Measurements from ENCODE around the gene GRIK4.

GRIK4 gene

GRCh38 chr11:120561286-120561685 is 49.7 kb downstream of the GRIK4 start:
- Histone ChIP-seq H3K4me1 (ENCODE audit: insufficient read depth, low read length) (peaks cover 34% of the 10 kb centered on the region), H3K9me3 (ENCODE audit: control insufficient read depth, insufficient read depth, low read length) (no peaks in the 10 kb centered on the region), H3K9ac (ENCODE audit: low read depth, low read length) (no peak overlapping the region), H3K36me3 (ENCODE audit: insufficient read depth, low read length) (no peaks in the 10 kb centered on the region)

- Histone ChIP-seq H3K9me3 (ENCODE audit: control insufficient read depth, insufficient read depth, low read length) (no peaks in the 10 kb centered on the region), H3K4me1 (ENCODE audit: insufficient read depth, low read length) (peaks cover 26% of the 10 kb centered on the region), H3K36me3 (ENCODE audit: insufficient read depth, low read length) (no peaks in the 10 kb centered on the region), H3K9ac (ENCODE audit: low read depth, low read length) (no peak overlapping the region)
Observed at GRCh38 chr11:120562806-120563425, 51.4 kb downstream of the GRIK4 start.

DNA sequence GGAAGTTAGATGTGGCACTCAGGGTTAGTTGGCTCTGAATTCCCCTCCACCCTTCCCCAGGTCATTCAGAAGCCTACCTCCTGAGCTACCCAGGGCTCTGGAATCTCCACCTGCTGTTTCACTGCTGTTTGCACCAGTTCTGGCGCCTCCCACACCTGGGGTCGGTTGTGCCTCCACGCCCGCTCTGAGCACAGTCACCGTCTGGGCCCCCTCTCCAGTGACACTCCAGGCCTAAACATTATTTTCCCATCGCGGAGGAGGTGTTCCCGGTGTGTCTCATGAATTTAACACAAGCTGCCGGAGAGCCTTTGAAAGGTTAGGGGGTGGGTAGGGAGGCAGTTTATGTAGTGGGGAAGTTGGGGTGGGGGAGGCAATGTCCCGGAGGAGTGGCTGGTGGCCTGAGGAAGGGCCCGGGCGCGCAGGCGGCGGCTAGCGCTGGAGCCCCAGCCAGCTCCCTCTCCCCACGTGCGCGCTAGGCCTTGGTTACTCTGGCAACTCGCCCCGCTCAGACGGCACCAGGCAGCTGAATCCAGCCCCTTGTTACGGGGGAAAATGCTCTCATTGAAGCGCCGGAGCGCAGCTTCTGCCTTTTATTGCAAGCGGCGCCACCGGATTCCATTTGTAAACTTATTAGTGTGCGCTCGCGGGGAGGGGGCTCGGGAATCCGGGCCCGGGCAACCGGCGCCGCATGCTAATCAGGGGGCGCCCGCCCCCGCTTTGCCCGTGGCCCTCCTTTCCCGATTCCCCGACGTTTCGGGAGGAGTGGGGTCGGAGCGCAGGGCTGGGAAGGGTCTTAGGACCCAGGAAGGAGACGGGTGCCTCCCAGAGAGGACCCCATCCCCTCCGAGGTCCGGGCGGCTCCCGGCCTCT is 52.4 kb downstream of the GRIK4 start:
- H3K9ac ChIP-seq (ENCODE audit: low read depth, low read length): peak overlapping the region; percentile 62

GRCh38 chr11:120564573-120565311 is 53.2 kb downstream of the GRIK4 start:
- H3K9ac ChIP-seq (ENCODE audit: low read depth, low read length): peak overlapping the region; percentile 62
- no peaks in the 10 kb centered on the region for H3K9me3 ChIP-seq (ENCODE audit: control insufficient read depth, insufficient read depth, low read length)
- peaks cover 29% of the 10 kb centered on the region for H3K4me1 ChIP-seq (ENCODE audit: insufficient read depth, low read length)
- H3K36me3 ChIP-seq (ENCODE audit: insufficient read depth, low read length): no peaks in the 10 kb centered on the region

More for the DNA sequence above, 52.4 kb downstream of the GRIK4 start:
- peaks cover 26% of the 10 kb centered on the region for H3K4me1 ChIP-seq (ENCODE audit: insufficient read depth, low read length)
- H3K36me3 ChIP-seq (ENCODE audit: insufficient read depth, low read length): no peaks in the 10 kb centered on the region
- H3K9me3 ChIP-seq (ENCODE audit: control insufficient read depth, insufficient read depth, low read length): no peaks in the 10 kb centered on the region

- peaks cover 30% of the 10 kb centered on the region for H3K4me1 ChIP-seq (ENCODE audit: insufficient read depth, low read length)
- no peaks in the 10 kb centered on the region for H3K9me3 ChIP-seq (ENCODE audit: control insufficient read depth, insufficient read depth, low read length)
- no peaks in the 10 kb centered on the region for H3K36me3 ChIP-seq (ENCODE audit: insufficient read depth, low read length)
- peak overlapping the region; percentile 62 for H3K9ac ChIP-seq (ENCODE audit: low read depth, low read length)
Observed at GRCh38 chr11:120565466-120566155, 54.1 kb downstream of the GRIK4 start.

- no peaks in the 10 kb centered on the region for H3K36me3 ChIP-seq (ENCODE audit: insufficient read depth, low read length)
- no peaks in the 10 kb centered on the region for H3K9me3 ChIP-seq (ENCODE audit: control insufficient read depth, insufficient read depth, low read length)
- peaks cover 30% of the 10 kb centered on the region for H3K4me1 ChIP-seq (ENCODE audit: insufficient read depth, low read length)
- H3K9ac ChIP-seq (ENCODE audit: low read depth, low read length): no peak overlapping the region
Observed at GRCh38 chr11:120566176-120566575, 54.6 kb downstream of the GRIK4 start.

GRCh38 chr11:120568572-120569307 is 57.2 kb downstream of the GRIK4 start:
- no peaks in the 10 kb centered on the region for H3K9me3 ChIP-seq (ENCODE audit: control insufficient read depth, insufficient read depth, low read length)
- H3K36me3 ChIP-seq (ENCODE audit: insufficient read depth, low read length): no peaks in the 10 kb centered on the region
- no peak overlapping the region for H3K9ac ChIP-seq (ENCODE audit: low read depth, low read length)
- peaks cover 18% of the 10 kb centered on the region for H3K4me1 ChIP-seq (ENCODE audit: insufficient read depth, low read length)

- no peaks in the 10 kb centered on the region for H3K36me3 ChIP-seq (ENCODE audit: insufficient read depth, low read length)
- H3K4me1 ChIP-seq (ENCODE audit: insufficient read depth, low read length): peaks cover 22% of the 10 kb centered on the region
- H3K9me3 ChIP-seq (ENCODE audit: control insufficient read depth, insufficient read depth, low read length): no peaks in the 10 kb centered on the region
- no peak overlapping the region for H3K9ac ChIP-seq (ENCODE audit: low read depth, low read length)
Observed at GRCh38 chr11:120569861-120570260, 58.3 kb downstream of the GRIK4 start.

GRCh38 chr11:120571476-120571875 is 59.9 kb downstream of the GRIK4 start:
- Histone ChIP-seq H3K9ac (ENCODE audit: low read depth, low read length) (no peak overlapping the region), H3K36me3 (ENCODE audit: insufficient read depth, low read length) (no peaks in the 10 kb centered on the region), H3K9me3 (ENCODE audit: control insufficient read depth, insufficient read depth, low read length) (no peaks in the 10 kb centered on the region), H3K4me1 (ENCODE audit: insufficient read depth, low read length) (peaks cover 14% of the 10 kb centered on the region; the same call in 1 of the 2 replicates)

DNA sequence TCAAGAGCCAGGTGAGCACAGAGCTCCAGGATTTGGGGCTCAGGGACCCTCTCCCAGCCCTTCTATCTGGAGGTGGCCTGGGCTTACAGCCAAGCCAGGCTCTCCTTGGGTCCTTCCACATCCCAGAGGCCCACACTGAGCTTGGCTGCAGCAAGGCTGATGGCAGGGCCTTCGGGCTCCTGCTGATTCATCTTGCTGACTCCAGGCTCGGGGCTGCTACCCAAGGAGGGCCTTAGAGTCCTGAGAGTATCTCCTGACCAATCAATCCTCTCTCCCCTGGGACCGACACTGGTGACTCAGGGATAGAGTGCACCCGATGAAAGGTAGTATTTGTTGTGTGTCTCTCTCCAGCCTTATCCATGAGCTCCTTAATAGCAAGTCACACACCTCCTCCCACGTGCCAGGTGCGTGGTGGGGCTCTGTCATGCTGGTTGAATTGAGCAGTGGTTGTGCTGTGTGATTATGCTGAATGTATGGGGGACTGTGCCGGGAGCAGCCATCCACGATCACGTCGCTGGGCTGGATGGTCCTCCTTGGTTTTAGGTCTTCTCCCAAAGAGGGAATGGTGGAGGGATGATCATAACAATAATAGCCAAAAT is 62.3 kb downstream of the GRIK4 start:
- H3K9ac ChIP-seq (ENCODE audit: low read depth, low read length): no peak overlapping the region

DNA sequence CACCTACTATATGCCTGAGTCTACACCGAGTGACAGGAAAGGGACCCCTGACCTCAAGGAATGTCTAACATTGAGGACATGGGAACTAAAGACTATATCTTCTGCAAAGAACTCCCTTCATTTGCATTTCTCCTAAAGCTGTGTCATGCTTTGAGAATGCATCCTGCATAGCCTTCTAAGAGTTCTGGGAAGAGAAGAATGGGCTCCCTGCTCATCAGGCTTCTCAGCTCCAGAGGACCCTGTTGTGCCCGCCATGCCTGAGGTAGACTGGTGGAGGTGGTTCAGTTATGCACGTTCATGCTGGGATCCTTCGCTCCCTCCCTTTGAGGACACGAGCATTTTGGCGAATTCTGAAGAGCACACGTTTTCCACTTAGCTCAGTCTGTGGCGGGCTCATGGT is 63.3 kb downstream of the GRIK4 start:
- peaks cover 10% of the 10 kb centered on the region; the same call in 1 of the 2 replicates for H3K4me1 ChIP-seq (ENCODE audit: insufficient read depth, low read length)
- H3K9ac ChIP-seq (ENCODE audit: low read depth, low read length): no peak overlapping the region
- no peaks in the 10 kb centered on the region for H3K9me3 ChIP-seq (ENCODE audit: control insufficient read depth, insufficient read depth, low read length)
- H3K36me3 ChIP-seq (ENCODE audit: insufficient read depth, low read length): no peaks in the 10 kb centered on the region

More for the DNA sequence above, 62.3 kb downstream of the GRIK4 start:
- Histone ChIP-seq H3K4me1 (ENCODE audit: insufficient read depth, low read length) (peaks cover 14% of the 10 kb centered on the region; the same call in 1 of the 2 replicates), H3K36me3 (ENCODE audit: insufficient read depth, low read length) (no peaks in the 10 kb centered on the region), H3K9me3 (ENCODE audit: control insufficient read depth, insufficient read depth, low read length) (no peaks in the 10 kb centered on the region)

DNA sequence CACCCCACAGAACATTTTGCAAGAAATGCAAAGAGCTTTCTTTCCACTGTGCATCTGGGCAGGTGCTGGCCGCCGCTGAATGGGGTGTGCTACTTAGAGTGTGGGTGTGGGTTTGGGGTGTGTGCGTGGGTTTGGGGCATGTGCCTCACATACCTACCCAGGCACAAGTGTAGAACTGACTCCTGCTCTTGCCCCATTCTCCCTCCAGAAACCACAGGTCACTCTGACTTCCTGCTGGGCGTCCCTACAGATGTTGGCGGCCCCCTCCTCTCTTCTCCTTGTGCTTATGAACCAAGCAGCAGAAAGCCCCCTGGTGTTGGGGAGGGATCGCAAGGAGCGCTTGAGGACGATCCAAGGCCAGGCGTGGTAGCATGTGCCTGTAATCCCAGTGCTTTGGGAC is 63.9 kb downstream of the GRIK4 start:
- Histone ChIP-seq H3K9me3 (ENCODE audit: control insufficient read depth, insufficient read depth, low read length) (no peaks in the 10 kb centered on the region), H3K36me3 (ENCODE audit: insufficient read depth, low read length) (no peaks in the 10 kb centered on the region), H3K4me1 (ENCODE audit: insufficient read depth, low read length) (peaks cover 10% of the 10 kb centered on the region; the same call in 1 of the 2 replicates), H3K9ac (ENCODE audit: low read depth, low read length) (no peak overlapping the region)

GRCh38 chr11:120576606-120577005 is 65.1 kb downstream of the GRIK4 start:
- H3K4me1 ChIP-seq (ENCODE audit: insufficient read depth, low read length): peaks cover 10% of the 10 kb centered on the region; the same call in 1 of the 2 replicates
- H3K9me3 ChIP-seq (ENCODE audit: control insufficient read depth, insufficient read depth, low read length): no peaks in the 10 kb centered on the region
- no peaks in the 10 kb centered on the region for H3K36me3 ChIP-seq (ENCODE audit: insufficient read depth, low read length)
- no peak overlapping the region for H3K9ac ChIP-seq (ENCODE audit: low read depth, low read length)
